Activated T-cell treated with anti-CD3 and anti-CD28 coated beads, Interleukin-2, amount 50 U/mL, for 4 hours (primary cell): ENCODE results near the gene SLC6A8. TPM values are rescaled to one million over a fixed set of nuclear protein-coding genes. Genes with fewer than 3 reads are reported as not detected.
A peak's percentile ranks its signal among the peaks of the same experiment; 100 is the strongest.
"Not testable (repeated sequence)": the region's sequence is repeated elsewhere in the genome, so short reads cannot be mapped to it uniquely, and the experiment has no call there.

Experiments
- ATAC-seq, 2 donors: fragments of 200-7000 bp; cut with Tn5 transposase; one replicate each; pipeline ENCODE4 v1.10.0; 2021
- DNase-seq: peaks from one replicate; pipeline ENCODE4 v3.0.0-alpha.2; 2020
- H3K27me3 Mint-ChIP-seq: one replicate; pipeline ENCODE4 v1.8.0; 2021; ENCODE audit warnings: low read depth, mixed read lengths
- H3K36me3 Mint-ChIP-seq: one replicate; pipeline ENCODE4 v1.8.0; 2022; ENCODE audit warnings: mixed read lengths; ENCODE audit not compliant: insufficient read depth
- H3K4me1 Mint-ChIP-seq: one replicate; pipeline ENCODE4 v1.8.0; 2021; ENCODE audit warnings: low read depth, mixed read lengths
- H3K4me3 Mint-ChIP-seq: one replicate; pipeline ENCODE4 v1.8.0; 2021; ENCODE audit warnings: mild to moderate bottlenecking, moderate library complexity, mixed read lengths
- H3K9me3 Mint-ChIP-seq: one replicate; pipeline ENCODE4 v1.8.0; 2021; ENCODE audit warnings: mixed read lengths
- total RNA-seq, 3 donors: library from RNA; stranded (reverse); gene quantifications; one replicate each; pipeline ENCODE4 v1.2.1, GENCODE V29; 2021

Gene SLC6A8
- total RNA-seq, 3 donors from 2014 or later = 1.1 to 1.9 (median 1.6) TPM

DNA sequence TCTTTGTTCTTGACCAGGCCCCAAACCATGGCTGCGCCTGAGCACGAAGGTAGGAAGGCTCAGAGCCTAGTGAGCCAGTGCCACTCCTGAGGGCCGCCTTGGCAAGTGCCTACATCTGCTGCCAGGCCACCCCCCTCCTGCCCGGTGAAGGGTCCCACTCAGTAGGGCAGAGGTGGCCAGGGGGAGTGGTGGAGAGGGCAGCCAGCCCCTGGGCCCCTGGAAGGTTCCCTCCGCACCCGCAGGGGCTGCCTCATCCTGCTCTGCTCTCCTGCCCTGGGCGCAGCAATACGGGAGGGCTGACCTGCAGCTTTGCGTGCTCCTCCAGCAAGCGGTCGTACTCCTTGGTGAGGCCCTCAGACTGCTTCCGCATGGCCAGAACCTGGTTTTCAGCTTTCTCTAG is 14.0 kb downstream of the SLC6A8 start:
- Mint-ChIP-seq H3K36me3 (peaks cover 17% of the 10 kb centered on the region), H3K9me3 (no peaks in the 10 kb centered on the region), H3K27me3 (no peaks in the 10 kb centered on the region), H3K4me1 (no peaks in the 10 kb centered on the region), H3K4me3 (no peak overlapping the region)
- DNase-seq = no peak
- no peak for ATAC-seq

DNA sequence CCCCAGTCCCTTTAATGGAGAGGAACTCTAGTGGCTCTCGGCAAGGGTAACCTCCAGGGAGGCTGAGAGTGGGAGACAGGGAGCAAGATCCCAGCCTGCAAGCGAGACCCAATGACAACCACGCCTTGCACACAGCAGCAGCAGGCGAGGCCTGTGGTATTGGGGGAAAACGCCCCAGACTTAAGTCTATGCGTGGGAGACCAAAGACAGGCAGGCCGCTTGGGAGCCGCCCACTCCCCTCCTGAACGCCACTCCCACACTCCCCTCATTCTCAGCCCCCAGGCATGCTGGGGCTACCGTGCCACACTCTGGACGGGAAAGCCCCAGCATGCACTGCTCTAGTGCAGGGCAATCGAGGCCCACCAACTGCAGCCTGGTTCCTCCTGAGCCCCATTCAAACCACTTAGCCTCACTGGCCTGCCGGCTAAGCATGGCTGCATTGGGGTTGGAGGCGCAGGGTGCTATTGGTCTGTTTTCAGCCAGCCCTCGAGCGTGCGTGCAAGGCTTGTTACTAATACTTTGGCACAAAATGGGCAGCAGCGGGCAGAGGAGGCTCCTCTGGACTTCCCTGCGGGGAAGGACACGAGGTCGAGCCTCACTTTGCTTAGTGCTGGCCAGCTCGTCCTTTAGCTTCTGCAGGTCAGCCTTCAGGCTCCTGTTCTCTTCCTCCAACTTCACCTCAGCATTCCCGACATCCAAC is 14.8 kb downstream of the SLC6A8 start:
- Mint-ChIP-seq H3K4me3 (no peak overlapping the region), H3K9me3 (no peaks in the 10 kb centered on the region), H3K27me3 (no peaks in the 10 kb centered on the region), H3K36me3 (peaks cover 9% of the 10 kb centered on the region), H3K4me1 (no peaks in the 10 kb centered on the region)
- ATAC-seq = no peak
- DNase-seq = no peak

DNA sequence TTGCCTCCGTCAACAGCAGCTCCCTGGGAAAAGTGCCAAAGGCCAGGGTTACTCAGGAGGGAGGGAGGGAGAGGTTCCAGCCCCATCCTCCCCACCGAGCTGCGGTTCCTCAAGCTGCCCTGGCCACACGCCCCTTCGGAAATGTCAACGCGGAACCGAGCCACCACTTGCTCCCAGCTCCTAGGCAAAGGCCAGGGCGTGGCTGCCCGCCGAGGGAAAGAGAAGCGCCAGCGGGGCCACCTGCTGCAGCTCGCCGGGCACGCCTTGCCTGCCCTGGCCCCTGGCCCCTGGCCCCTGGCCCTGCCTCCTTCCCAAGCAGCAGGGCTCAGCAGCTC is 15.3 kb downstream of the SLC6A8 start:
- ATAC-seq = no peak
- H3K9me3 Mint-ChIP-seq = no peaks in the 10 kb centered on the region
- H3K27me3 Mint-ChIP-seq = no peaks in the 10 kb centered on the region
- H3K4me1 Mint-ChIP-seq = no peaks in the 10 kb centered on the region
- H3K36me3 Mint-ChIP-seq = peaks cover 7% of the 10 kb centered on the region
- DNase-seq = no peak
- no peak overlapping the region for H3K4me3 Mint-ChIP-seq

DNA sequence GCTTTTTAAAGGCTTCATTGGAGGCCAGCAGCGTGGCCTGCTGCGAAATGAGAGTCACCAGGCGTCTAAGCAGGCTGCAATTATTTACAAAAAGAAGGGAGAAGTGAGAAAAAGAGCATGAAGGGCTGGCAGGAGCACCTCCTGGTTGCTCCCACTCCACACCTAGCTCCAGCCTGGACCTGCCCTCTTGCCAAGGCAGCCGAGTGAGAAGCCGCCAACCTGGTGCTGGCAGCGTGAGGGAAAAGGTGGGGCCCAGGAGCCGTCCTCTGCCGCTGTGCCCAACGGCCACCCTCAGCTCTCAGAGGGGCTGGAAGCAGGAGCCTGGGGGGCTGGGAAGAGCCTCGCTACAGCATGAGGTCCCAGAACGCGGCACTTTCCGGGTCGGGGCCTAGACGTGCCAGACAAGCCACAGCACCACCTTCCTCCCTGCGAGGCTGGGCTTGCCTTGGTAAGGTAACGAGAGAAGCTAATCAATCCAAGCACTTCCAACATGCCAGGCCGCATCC is 16.3 kb downstream of the SLC6A8 start:
- ATAC-seq (no peak), DNase-seq (no peak)
- no peaks in the 10 kb centered on the region for H3K9me3 Mint-ChIP-seq
- H3K4me1 Mint-ChIP-seq = peaks cover 3% of the 10 kb centered on the region
- no peaks in the 10 kb centered on the region for H3K27me3 Mint-ChIP-seq
- no peak overlapping the region for H3K4me3 Mint-ChIP-seq
- H3K36me3 Mint-ChIP-seq = peaks cover 3% of the 10 kb centered on the region

DNA sequence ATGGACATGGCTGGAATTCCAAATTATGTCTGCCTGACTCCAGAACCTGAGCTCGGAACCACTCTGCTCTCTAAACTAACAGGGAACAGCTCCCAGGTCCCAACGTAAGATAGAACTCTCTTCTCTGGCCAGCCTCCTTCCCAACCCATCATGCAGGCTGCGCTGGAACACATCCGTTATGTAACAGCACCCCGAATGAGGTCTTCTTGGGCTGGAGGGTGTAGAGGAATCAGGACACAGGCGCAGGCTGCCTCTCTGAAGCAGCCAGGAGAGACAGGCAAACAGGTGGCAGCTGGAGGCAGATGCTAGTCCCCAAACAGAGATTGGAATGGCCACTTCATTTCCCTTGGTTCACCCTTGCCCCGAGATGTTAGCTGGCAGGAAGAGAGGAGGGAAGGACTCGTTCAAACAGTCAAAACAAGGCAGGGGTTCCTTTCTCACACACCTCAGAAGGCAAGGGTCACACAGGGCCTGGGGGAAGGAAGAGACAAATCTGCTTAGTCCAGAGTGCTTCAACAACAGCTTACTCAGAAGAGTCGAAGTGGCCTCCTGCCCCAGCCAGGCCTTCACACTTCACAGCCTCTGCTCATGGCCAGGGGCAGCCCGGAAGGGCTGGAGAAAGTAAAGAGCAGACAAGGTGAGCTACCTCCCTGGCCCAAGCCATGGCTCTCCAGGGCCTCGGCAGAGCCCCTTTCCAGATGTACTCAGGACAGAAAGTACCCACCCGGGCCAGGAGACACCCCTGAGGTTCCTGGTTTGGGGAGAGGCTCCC is 17.1 kb downstream of the SLC6A8 start:
- H3K27me3 Mint-ChIP-seq, H3K4me1 Mint-ChIP-seq, DNase-seq, H3K4me3 Mint-ChIP-seq, H3K36me3 Mint-ChIP-seq, H3K9me3 Mint-ChIP-seq, ATAC-seq: not testable (repeated sequence)

DNA sequence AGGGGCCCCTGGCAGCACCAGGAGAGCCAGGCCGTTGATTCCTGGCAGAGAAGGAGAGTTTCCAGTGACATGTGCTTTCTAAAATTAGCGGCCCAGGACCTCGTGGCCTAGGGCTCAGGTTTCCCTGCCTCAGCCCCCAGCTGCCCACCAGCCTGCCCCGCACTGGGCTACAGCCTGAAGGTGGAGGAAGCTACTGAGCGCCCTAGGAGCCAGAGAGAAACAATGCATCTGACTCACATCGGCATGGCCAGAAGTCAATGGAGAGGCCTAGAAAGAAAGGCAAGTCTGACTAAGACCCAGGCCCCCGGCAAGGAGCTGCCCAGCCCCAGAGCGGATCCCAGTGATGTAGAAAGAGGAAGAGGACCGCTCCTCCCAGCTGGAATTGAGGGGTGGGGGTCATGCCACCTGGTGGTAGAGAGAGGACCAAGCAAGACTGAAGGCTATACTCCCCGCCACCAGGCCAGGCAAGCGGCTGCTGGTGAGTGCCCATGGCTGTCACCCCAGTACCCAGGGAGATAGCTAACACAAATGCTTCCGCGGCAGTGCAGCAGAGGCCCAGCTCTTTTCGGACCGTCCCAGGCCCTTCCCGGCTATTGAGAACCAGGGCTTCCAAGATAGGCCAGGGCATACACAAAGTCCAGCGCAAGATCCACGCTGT is 17.8 kb downstream of the SLC6A8 start:
- H3K27me3 Mint-ChIP-seq, H3K36me3 Mint-ChIP-seq, ATAC-seq: not testable (repeated sequence)

DNA sequence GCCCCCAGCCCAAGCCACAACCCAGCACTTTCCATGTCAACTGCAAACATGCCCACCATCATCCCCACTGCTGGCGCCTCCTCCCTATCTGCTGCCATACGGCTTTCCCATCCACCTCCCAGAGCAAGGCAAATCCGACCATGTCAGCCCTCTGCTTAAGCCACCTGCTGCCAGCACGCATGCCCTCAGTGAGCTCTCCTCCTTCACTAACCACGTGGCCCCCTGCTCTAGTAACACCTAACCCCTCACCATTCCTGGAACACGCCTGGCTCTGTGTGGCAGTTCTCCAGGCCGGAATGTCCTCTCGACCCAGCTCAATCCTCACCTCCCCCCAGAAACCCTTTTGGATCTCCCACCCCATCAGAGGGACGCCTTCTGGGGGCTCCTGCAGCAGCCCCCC is 19.1 kb downstream of the SLC6A8 start:
- ATAC-seq (no peak), DNase-seq (no peak)
- Mint-ChIP-seq H3K27me3 (no peaks in the 10 kb centered on the region), H3K4me3 (no peak overlapping the region), H3K36me3 (peaks cover 7% of the 10 kb centered on the region), H3K9me3 (no peaks in the 10 kb centered on the region), H3K4me1 (peaks cover 3% of the 10 kb centered on the region)

More for the DNA sequence above, 17.8 kb downstream of the SLC6A8 start:
- not testable (repeated sequence) for H3K9me3 Mint-ChIP-seq, H3K4me3 Mint-ChIP-seq, DNase-seq, H3K4me1 Mint-ChIP-seq

DNA sequence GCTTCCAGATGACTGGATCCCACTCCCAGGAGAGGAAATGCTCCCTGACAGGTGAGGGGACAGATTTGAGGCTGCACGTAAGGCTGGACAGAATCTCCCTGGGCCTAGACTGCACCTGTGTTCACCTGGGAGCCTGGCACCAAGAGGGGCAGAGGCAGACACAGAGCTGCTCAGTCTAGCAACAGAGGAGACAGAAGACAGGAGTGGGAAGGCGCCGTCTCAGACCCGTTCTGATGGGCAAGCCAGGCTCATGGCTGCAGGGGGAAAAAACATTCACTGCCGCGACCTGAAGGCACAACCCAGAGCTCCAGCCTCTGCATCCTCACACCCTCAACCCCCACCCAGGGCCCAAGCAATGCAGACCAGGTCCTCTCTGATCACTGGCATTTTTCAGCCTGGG is 19.7 kb downstream of the SLC6A8 start:
- Mint-ChIP-seq H3K27me3 (no peaks in the 10 kb centered on the region), H3K4me1 (peaks cover 3% of the 10 kb centered on the region), H3K36me3 (peaks cover 7% of the 10 kb centered on the region), H3K9me3 (no peaks in the 10 kb centered on the region), H3K4me3 (no peak overlapping the region)
- DNase-seq (no peak), ATAC-seq (no peak)

DNA sequence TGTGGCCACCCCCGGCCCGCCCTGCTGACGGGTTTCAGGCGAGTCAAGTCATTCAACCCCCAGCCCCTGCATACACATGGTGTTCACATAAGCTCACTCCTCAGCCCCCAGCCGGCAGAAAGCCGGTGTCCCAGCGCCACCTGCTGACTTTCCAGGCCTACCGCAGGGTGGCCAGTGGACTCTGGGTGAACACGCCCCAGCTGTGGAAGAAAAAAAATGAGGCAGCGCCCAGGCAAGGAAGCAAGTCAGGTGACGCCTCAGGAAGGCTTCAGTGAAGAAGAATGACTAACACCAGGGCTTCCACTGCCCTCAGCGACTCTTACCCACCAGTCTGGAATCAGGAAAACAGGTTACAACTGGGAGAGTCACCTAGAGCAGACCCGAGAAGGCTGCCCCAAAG is 20.7 kb downstream of the SLC6A8 start:
- Mint-ChIP-seq H3K4me1 (peaks cover 3% of the 10 kb centered on the region), H3K9me3 (no peaks in the 10 kb centered on the region), H3K27me3 (no peaks in the 10 kb centered on the region), H3K4me3 (no peak overlapping the region), H3K36me3 (peaks cover 6% of the 10 kb centered on the region)
- peak; percentile 25 for DNase-seq
- peak; percentile 72 to 88 for ATAC-seq

DNA sequence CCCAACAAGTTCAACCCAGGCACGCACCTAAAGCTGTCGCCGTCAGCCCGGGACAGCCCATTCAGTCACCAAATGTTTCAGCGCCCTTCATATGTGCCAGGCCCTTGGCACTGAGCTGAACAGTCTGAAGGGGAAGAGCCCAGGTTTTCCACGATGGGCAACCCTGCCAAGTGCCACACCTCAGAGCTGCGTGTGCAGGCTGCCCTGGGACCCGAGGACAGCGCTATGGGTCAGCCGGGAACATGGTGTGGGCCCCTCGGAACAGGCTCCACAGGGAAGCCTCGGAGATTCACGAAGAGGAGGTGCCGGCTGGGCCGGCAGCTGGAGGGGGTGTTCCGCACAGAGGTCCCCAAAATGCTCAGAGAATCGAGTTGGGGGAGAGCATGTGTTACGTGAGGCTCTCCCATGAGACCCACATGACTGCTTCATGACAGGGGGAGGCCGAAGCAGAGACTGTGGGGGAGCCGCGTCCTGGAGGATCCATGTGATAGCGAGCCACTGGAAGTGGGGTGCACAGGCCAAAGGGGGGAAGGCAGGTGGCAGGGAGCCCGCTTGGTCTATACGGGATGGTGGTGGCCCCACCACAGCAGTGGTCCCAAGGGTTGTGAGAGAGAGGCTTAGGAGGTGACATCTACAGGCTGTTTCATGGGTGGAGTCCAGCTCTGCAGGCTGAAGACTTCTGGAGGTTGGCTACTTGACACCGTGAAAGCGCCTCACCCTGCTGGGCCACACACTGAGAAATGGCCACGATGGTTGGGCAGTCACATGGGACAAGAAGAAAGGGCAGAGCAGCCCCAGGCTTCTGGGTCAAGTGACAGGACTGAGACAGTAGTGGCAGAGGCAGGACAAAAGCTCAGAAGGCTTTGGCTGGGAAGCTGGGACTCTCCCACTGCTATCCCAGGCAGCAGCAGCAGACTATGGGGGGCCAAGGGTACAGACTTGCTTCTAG is 22.3 kb downstream of the SLC6A8 start:
- Mint-ChIP-seq H3K27me3 (no peaks in the 10 kb centered on the region), H3K4me1 (peaks cover 6% of the 10 kb centered on the region), H3K36me3 (peaks cover 10% of the 10 kb centered on the region), H3K4me3 (no peak overlapping the region), H3K9me3 (no peaks in the 10 kb centered on the region)
- DNase-seq (no peak), ATAC-seq (no peak)

DNA sequence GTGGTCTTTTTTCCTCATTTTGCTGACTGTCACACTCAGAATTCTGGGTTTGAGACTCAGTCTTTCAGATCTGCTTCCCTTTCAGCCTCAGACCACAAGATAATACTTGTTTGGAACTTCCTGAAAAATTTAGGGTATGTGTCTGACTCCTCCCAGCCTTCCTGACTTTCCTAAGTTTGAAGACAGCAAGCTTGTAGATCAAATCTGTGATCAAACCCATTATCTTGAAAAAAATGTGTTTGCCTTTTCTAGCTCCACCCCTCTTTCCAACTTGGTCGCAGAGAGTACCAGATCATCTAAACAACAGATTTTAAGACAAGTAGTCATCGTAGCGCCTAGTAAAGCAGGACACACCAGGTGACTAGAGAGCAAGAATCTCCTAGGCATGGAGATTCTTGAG is 26.5 kb downstream of the SLC6A8 start:
- H3K36me3 Mint-ChIP-seq = peaks cover 15% of the 10 kb centered on the region
- DNase-seq (no peak), ATAC-seq (no peak)
- H3K27me3 Mint-ChIP-seq = no peaks in the 10 kb centered on the region
- H3K4me1 Mint-ChIP-seq = peaks cover 6% of the 10 kb centered on the region
- H3K4me3 Mint-ChIP-seq = no peak overlapping the region
- H3K9me3 Mint-ChIP-seq = no peaks in the 10 kb centered on the region

DNA sequence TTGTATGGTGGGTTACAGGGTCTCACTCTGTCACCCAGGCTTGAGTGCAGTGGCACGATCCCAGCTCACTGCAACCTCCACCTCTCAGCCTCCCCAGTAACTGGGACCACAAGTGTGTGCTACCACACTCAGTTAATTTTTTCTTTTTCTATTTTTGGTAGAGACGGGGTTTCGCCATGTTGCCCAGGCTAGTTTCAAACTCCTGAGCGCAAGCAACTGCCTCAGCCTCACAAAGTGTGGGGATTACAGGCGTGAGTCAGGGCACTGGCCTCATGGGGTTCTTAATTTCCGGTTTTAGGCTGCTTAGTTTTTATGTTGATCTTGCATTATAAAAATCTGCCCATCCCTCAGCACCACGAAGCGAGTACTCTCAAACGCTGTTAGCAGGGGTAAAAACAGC is 29.7 kb downstream of the SLC6A8 start:
- H3K9me3 Mint-ChIP-seq = no peaks in the 10 kb centered on the region
- peaks cover 16% of the 10 kb centered on the region for H3K36me3 Mint-ChIP-seq
- no peak overlapping the region for H3K4me3 Mint-ChIP-seq
- no peak for ATAC-seq
- DNase-seq = no peak
- H3K27me3 Mint-ChIP-seq = no peaks in the 10 kb centered on the region
- peaks cover 13% of the 10 kb centered on the region for H3K4me1 Mint-ChIP-seq

DNA sequence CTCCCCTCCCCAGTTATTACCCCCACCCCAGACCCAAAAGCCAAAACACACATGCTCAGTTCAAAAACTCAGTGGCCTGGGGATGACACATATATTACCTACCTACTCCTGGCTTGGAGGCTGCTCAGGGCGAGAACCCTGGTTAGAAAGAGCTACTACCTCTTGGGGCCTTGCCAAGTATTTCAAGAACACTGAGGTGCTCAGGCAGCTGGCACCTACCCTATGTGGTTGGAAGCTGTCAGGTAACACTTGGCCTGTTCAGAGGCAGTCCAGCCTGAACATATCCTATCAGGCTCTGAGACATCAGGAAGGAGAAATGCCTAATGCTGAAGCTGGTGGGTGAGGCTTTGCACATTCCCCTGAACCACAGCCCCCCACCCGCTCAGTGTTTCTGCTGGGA is 31.5 kb downstream of the SLC6A8 start:
- Mint-ChIP-seq H3K4me1 (peaks cover 14% of the 10 kb centered on the region), H3K36me3 (peaks cover 11% of the 10 kb centered on the region), H3K27me3 (no peaks in the 10 kb centered on the region), H3K9me3 (no peaks in the 10 kb centered on the region), H3K4me3 (no peak overlapping the region)
- DNase-seq (no peak), ATAC-seq (no peak)

DNA sequence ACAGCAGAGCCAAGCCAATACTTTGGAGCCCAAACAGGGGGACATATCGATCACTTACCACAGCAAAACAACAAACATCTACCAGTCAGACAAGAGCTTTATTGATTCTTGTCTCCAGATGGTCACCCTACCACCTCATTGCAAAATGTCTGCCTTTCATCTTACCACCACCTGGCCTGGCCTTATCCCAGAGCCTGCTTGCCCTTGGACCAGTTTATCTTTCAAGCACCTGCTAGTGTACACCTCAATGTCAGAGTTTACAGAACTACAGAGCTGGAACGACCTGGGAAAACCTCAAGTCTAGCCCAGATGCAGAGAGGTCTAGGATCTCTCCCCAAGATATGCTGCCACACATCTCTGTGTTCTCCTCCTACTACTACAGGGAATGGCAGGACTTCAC is 32.0 kb downstream of the SLC6A8 start:
- Mint-ChIP-seq H3K27me3 (no peaks in the 10 kb centered on the region), H3K36me3 (peaks cover 10% of the 10 kb centered on the region), H3K9me3 (no peaks in the 10 kb centered on the region), H3K4me1 (peaks cover 13% of the 10 kb centered on the region), H3K4me3 (no peak overlapping the region)
- ATAC-seq (no peak), DNase-seq (no peak)
